NT2/D1 (cell line): ENCODE measurements around the gene INPP4B.
"Not testable (repeated sequence)": the region's sequence is repeated elsewhere in the genome, so short reads cannot be mapped to it uniquely, and the experiment has no call there.

Experiments used
- DNase-seq: peaks from one replicate; pipeline ENCODE4 v3.0.0-alpha.2; 2011; ENCODE audit warnings: low read depth, low spot score
- H3K27me3 ChIP-seq: 2 replicates; pipeline ENCODE4 v1.6.0; 2011; ENCODE audit warnings: mild to moderate bottlenecking; ENCODE audit not compliant: insufficient read length, insufficient read depth
- H3K36me3 ChIP-seq: 2 replicates; pipeline ENCODE4 v1.6.1; 2011; ENCODE audit warnings: mild to moderate bottlenecking, low read length, mixed read lengths; ENCODE audit not compliant: insufficient read depth, insufficient read length
- H3K4me1 ChIP-seq: 2 replicates; pipeline ENCODE4 v1.5.1; 2011; ENCODE audit not compliant: insufficient read depth, insufficient read length
- H3K4me3 ChIP-seq: 2 replicates; pipeline ENCODE4 v1.5.1; 2011; ENCODE audit warnings: low read depth; ENCODE audit not compliant: insufficient read length
- H3K9ac ChIP-seq: 2 replicates; pipeline ENCODE4 v1.6.0; 2011; ENCODE audit warnings: low read depth; ENCODE audit not compliant: insufficient read length
- H3K9me3 ChIP-seq: 2 replicates; pipeline ENCODE4 v1.5.1; 2011; ENCODE audit warnings: mild to moderate bottlenecking, low read length; ENCODE audit not compliant: insufficient read depth
- SUZ12 ChIP-seq: IDR thresholded peaks from 2 replicates; pipeline ENCODE4 v1.6.1; 2011; ENCODE audit not compliant: insufficient read length, insufficient read depth; ENCODE audit errors: extremely low read depth
- YY1 ChIP-seq: IDR thresholded peaks from 2 replicates; pipeline ENCODE4 v1.6.1; 2011; ENCODE audit not compliant: insufficient read length, insufficient read depth
- ZNF274 ChIP-seq: IDR thresholded peaks from 2 replicates; pipeline ENCODE4 v1.6.1; 2011; ENCODE audit warnings: mild to moderate bottlenecking, low read depth, low read length

Gene INPP4B

GRCh38 chr4:142645475-142646108 lies 200.5 kb downstream of the INPP4B start:
- TF ChIP-seq YY1 (no peak), SUZ12 (no peak), ZNF274 (no peak)
- H3K4me3 ChIP-seq, result no peak overlapping the region
- DNase-seq, result no peak
- H3K27me3 ChIP-seq, result no peaks in the 10 kb centered on the region
- no peaks in the 10 kb centered on the region for H3K9me3 ChIP-seq
- H3K9ac ChIP-seq, result no peak overlapping the region
- no peaks in the 10 kb centered on the region for H3K36me3 ChIP-seq
- H3K4me1 ChIP-seq, result no peaks in the 10 kb centered on the region

GRCh38 chr4:142644628-142645027 lies 201.5 kb downstream of the INPP4B start:
- not testable (repeated sequence) for H3K27me3 ChIP-seq, H3K9me3 ChIP-seq, H3K4me3 ChIP-seq, DNase-seq, H3K9ac ChIP-seq, H3K4me1 ChIP-seq, H3K36me3 ChIP-seq

- TF ChIP-seq YY1 (no peak), ZNF274 (no peak), SUZ12 (no peak)
Measured at GRCh38 chr4:142637614-142638013, 208.5 kb downstream of the INPP4B start.

GRCh38 chr4:142631836-142632235 lies 214.3 kb downstream of the INPP4B start:
- H3K4me1 ChIP-seq, result no peaks in the 10 kb centered on the region

More at GRCh38 chr4:142637614-142638013, 208.5 kb downstream of the INPP4B start:
- DNase-seq, result no peak
- no peaks in the 10 kb centered on the region for H3K27me3 ChIP-seq
- no peaks in the 10 kb centered on the region for H3K36me3 ChIP-seq
- H3K4me1 ChIP-seq, result no peaks in the 10 kb centered on the region
- H3K9me3 ChIP-seq, result no peaks in the 10 kb centered on the region
- H3K9ac ChIP-seq, result no peak overlapping the region
- H3K4me3 ChIP-seq, result no peak overlapping the region

GRCh38 chr4:142615324-142615665 lies 230.8 kb downstream of the INPP4B start:
- Histone ChIP-seq H3K36me3 (no peaks in the 10 kb centered on the region), H3K4me3 (no peak overlapping the region), H3K9ac (no peak overlapping the region), H3K4me1 (no peaks in the 10 kb centered on the region), H3K27me3 (no peaks in the 10 kb centered on the region), H3K9me3 (no peaks in the 10 kb centered on the region)
- no peak for TF ChIP-seq ZNF274
- no peak for TF ChIP-seq YY1
- no peak for TF ChIP-seq SUZ12
- no peak for DNase-seq

More at GRCh38 chr4:142631836-142632235, 214.3 kb downstream of the INPP4B start:
- TF ChIP-seq YY1 (no peak), ZNF274 (no peak), SUZ12 (no peak)
- Histone ChIP-seq H3K9me3 (no peaks in the 10 kb centered on the region), H3K9ac (no peak overlapping the region), H3K36me3 (no peaks in the 10 kb centered on the region), H3K4me3 (no peak overlapping the region), H3K27me3 (no peaks in the 10 kb centered on the region)
- no peak for DNase-seq

GRCh38 chr4:142614621-142615323 lies 231.3 kb downstream of the INPP4B start:
- DNase-seq, result no peak
- Histone ChIP-seq H3K9me3 (no peaks in the 10 kb centered on the region), H3K36me3 (no peaks in the 10 kb centered on the region), H3K4me3 (no peak overlapping the region), H3K4me1 (no peaks in the 10 kb centered on the region), H3K9ac (no peak overlapping the region), H3K27me3 (no peaks in the 10 kb centered on the region)
- TF ChIP-seq ZNF274 (no peak), SUZ12 (no peak), YY1 (no peak)

GRCh38 chr4:142607976-142608375 lies 238.1 kb downstream of the INPP4B start:
- no peak for TF ChIP-seq SUZ12
- TF ChIP-seq YY1, result no peak
- no peak for TF ChIP-seq ZNF274
- no peak overlapping the region for H3K9ac ChIP-seq
- H3K36me3 ChIP-seq, result no peaks in the 10 kb centered on the region
- H3K27me3 ChIP-seq, result no peaks in the 10 kb centered on the region
- H3K4me3 ChIP-seq, result no peak overlapping the region
- no peak for DNase-seq
- H3K9me3 ChIP-seq, result 0 out of 2 replicates have a peak, but pooled peaks cover 6% of the 10 kb centered on the region
- no peaks in the 10 kb centered on the region for H3K4me1 ChIP-seq
